Stimulated activated CD8-positive, alpha-beta memory T cell treated with anti-CD3 and anti-CD28 coated beads, Interleukin-7, amount 100 ng/mL, for 1 hour (primary cell): ENCODE data around the gene USP25.

Experiments
- DNase-seq, 2 donors: peaks; one replicate each; pipeline ENCODE4 v3.0.0-alpha.2; 2020; ENCODE audit warnings: low read depth in 2 of 2

USP25 gene

DNA sequence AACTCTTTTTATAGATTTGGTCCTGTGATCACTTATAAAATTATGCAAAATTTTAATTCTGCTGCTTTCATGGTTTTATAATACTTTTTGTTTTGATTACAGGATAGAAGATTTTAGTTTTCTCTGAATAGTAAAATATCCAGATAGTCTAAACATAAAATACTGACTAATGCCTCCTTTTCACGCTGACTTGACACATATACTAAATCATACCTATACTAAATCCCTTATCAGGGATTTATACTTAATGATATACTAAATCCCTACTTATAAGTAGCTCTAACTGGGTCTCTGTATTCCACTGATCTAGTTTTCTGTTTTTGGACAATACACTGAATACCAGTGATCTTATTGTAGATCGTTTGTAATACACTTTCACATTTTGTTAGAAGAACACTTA, 128.0 kb downstream of the USP25 start:
- DNase-seq: no peak

DNA sequence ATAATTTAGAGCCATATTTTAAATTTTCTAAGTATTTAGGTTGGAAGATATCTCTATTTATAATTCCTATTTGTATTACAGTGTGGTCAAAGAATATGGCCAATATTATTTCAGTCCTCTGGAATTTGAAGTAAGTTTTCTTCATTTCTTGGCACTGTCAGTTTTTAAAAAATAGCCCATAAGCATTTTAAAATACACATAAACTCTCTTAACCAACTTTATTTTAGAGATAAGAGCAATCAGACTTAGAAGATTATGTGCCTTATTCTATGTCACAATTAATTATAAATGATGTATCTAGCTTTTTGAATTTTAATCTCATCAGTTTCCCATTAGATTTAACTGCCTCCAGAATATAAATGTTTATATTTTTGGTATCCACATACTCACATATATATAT, 130.8 kb downstream of the USP25 start:
- no peak for DNase-seq

DNA sequence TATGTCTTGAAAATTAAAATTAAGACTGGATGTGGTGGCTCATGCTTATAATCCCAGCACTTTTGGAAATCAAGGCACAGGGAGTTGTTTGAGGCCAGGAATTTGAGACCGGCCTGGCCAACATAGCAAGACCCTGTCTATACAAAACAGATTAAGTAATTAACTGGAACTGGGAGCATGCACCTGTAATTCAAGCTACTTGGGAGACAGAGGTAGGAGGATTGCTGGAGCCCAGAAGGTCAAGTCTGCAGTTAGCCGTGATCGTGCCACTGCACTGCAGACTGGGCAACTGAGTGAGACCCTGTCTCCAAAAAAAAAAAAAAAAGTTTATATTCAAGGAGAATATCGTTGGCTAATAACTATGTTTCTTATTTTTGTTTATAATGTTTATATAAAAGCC, 139.2 kb downstream of the USP25 start:
- DNase-seq: no peak

DNA sequence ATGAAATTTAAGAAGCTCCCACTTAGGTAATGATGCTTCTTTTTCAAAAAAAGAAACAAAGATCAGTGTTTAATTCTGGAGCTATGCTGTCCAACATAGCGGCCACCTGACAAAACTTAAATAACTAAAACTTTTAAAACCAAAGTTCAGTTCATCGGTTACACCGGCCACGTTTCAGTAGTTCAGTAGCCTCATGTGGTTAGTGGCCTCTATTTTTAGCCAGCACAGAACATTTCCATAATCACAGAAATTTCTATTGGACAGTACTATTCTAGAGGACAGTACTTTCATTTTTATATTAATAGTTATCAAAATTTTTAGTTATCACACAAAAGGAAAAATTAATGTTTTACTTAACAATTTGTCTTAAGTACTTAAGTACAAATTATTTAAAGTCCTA, 141.0 kb downstream of the USP25 start:
- DNase-seq: no peak

DNA sequence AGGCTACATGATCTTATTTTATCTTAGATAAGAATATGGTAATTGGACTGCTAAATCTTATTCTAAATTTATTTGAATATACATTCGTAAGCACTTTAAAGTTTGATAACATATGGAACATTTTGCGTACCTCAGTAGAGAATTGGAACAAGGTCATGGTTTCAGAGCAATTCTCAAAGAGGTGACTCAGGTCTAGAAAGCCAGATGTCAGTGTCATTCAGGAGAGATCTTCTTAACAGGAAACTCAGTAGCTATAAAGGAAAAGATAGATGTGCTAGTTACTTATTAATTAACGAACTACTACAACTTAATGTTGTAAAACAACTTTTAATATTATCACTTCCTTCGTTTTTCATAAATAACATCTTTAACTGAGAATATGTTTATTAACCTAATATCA, 142.5 kb downstream of the USP25 start:
- DNase-seq: no peak

DNA sequence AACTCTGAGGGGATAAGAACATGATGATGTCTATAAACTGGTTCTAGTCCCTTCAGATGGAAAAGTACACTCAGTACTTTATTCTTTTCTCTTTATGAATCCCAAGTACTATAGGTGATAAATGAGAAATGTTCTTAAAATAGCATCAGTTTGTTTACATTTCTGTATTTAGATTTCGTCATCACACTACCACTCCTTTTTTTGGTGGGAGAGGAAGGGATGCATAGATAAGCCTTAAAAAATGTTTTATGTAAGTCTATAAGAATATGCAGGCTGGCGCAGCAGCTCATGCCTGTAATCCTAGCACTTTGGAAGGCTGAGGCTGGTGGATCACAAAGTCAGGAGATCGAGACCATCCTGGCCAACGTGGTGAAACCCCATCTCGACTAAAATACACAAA, 144.8 kb downstream of the USP25 start:
- DNase-seq: no peak

DNA sequence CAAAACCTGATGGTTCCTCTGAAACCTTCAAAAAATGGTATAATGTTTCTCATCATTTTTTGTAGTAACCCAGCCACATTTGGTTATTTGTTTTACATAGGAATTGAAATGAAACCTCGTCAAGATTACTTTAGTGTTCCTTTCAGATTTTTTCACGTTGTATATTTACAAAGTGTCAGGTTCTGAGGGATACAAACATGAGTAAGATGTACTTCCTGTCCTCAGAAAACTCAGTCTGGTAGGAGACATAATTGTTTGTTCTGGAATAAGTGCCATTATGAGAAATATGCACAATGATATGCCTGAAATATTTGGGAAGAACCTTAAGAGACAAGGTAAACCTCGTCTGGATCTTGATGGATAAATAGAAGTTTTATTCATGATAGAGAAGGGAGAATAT, 145.5 kb downstream of the USP25 start:
- DNase-seq: no peak

DNA sequence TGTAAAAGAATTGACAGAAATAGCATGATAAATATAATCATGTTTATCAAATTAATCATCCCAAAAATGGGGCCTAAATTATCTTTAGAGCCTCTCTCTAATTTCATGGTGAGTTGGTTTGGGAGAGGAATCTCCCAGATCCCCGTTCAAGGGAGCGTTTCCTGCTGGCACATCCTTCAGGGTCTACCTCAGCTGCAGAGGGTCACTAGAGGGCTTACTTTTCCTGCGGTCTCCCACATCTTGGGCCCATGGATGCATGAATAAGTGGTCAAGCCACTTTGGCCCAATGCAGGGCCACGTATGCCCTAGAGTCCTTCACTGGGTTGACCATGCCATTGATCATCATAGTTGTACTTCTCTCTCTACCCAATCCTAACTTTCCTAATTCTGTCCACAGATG, 164.1 kb downstream of the USP25 start:
- DNase-seq: no peak

DNA sequence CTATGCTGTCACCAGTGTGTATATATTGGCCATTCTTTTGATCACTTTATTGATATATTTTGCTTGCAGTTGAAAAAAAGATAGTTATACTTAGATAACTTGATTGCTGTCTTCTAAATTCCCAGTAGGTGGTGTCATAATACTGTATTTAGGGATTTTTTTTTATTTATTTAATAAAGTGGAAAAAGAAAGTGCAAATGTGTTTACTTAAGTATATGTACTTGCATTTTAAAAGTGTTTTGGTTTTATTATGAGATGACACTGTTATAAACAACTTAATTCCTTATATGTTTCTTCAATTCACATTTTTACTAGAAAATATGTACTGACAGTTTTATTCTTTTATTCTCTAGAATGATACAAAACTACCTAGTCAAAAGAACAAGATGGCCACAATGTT, 164.8 kb downstream of the USP25 start:
- no peak for DNase-seq

DNA sequence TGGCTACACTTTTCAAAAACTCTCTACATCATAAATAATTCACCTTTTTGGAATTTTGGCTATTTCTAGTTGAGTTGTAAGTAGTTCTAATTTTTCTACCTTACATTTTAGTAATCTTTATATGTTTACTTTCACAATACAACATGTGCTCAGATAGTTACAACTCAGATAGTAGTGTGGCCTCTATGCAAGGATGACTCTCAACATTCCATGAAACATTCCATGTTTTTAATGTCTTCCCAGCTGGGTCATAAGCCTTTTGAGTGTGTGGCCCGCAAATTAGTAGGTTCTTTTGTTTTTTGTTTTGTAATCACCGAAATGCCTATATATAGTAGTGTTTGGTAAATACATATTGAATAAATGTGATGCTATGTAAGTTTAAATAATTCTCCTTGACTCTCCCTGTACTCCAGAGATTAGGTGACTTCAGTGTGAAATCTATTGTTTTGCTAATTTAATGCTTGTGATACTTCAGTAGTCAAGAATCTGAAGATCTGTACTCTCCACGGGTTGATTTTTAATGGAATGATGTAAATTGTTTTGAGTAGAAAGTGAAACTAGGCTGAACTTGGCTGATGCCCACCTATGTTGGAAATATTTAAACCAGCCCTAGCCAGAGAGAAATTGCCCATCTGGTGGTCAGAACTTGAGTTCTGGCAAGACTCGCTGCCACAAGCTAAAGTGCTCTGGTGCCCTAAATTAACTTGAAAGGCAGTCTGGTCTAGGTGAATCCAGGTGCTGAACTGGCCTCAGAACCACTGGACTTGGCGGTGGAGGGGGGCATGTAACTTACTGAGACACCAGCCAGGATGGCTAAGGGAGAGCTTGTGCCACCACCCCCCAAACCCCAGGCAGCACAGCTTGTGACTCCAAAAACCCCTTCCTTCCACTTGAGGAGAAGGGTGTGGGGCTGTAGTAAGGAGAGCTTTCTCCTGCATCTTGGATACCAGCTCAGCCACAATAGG, 165.6 kb downstream of the USP25 start:
- no peak for DNase-seq

DNA sequence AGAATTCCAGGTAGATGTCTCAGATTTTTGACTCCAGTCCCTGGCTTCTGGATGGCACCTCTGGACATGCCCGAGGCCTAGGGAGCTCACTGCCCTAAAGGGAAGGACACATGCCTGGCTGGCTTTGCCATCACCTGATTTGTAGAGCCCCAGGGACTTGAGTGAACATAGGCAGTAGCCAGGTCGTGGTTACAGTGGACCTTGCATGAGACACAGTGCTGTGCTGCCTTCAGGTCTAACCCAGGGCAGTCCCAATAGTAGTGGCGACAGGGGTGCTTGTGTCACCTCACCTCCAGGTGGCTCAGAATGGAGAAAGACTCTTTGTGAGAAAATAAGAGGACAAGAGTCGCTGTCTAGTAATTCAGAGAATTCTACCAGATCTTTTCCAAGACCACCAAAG, 166.7 kb downstream of the USP25 start:
- no peak for DNase-seq

DNA sequence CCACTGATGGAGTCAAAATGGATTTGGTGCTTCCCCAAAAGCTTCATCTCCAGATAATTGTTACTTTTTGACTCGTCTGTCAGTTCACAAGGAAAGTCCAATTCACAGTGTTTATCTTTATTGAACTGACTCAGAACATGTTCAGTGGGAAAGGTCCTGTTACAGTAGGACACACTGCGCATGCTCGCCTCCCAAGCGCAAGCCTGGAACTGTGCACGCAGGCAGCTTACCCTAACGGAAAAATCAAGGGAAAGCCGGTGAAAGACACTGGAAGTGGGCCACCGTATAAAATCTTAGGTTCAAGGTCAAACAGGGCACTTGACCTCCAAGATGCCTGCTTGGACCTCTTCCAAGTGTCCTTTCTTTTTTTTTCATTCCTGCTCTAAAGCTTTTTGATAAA, 174.6 kb downstream of the USP25 start:
- DNase-seq: no peak

DNA sequence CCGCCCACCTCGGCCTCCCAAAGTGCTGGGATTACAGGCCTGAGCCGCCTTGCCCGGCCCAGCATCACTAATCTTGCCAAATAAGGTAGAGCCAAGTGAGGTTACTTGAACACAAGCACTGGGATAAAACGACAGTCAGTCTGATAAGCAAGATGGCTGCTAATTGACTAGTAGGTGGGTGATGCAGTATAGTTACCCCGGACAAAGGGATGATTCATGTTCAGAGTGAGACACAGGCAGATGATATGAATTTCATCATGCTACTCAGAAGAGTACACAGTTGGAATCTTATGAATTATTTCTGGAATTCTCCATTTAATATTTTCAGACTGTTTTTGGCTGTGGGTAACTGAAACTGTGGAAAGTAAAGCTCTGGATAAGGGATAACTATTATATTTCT, 178.4 kb downstream of the USP25 start:
- no peak for DNase-seq

DNA sequence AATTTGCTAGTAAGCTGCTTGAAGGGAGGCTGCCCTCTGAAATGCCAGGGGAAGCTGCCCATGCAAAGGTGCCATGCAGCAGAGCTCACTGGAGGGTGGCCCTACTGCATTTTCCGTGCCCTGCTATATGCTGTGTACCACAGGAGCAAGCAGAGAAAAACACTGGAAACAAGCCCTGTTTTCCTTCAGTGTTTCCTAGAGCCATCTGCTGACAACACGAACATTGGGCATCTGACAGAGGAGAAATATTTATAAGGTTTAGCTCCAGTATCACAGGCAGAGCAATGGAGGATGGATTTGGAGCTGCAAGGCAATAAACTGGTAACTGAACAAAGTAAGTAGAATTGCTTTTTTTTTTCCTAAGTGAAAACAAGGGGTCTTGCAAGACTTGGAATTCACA, 198.4 kb downstream of the USP25 start:
- no peak for DNase-seq

DNA sequence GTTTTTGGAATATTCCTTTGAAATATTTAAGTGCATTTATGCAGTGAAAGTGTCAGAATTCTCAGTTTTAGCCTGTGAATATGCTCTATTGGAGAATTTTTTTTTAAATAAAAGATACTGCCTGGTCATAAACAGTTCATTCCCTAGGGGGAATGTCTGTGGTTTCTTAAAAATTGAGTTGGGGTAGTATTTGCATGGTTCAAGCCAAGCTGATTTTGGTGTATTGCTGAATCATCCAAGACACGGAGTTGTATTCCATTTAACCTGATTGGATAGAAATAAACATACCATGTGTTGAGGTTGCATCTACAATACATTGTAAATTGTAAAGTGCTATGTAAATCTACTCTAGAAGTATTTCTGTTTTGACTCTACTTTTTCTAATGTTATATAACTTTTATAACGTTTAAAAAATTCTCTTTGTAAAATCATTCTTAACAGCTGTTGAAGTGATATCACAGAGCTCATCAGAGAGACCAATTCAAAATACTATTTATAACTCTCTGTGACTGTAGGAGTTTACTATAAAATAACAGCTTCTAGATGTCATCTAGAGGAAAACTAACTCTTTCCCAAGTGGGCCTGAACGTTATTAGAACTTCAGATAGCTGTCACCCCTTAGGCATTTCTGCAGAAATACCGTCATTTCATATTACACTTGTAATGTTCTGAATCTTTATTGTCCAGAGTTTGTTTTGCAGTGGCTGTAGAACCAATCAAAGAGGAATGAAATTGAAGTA, 199.1 kb downstream of the USP25 start:
- no peak for DNase-seq

DNA sequence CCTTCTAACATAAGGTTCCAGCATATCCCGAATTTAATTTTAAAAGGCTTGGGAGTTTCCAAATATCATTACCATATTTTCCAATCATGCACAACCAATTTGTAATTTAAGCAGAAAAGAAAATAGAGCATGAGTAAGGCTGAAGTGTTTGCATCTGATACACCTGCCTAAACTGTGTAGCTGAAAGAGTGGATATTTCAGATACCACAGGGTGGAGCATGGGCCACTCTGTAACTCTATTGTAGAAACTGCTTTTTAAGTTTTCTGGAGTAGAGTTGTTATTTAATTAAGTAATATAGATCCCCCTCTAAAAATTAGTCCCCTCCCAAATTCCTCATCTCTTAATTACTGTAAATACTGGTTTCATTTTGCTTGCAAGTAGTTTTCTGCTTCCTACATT, 199.8 kb downstream of the USP25 start:
- DNase-seq: no peak
